Measurements from ENCODE around the gene TTBK2.

DNA sequence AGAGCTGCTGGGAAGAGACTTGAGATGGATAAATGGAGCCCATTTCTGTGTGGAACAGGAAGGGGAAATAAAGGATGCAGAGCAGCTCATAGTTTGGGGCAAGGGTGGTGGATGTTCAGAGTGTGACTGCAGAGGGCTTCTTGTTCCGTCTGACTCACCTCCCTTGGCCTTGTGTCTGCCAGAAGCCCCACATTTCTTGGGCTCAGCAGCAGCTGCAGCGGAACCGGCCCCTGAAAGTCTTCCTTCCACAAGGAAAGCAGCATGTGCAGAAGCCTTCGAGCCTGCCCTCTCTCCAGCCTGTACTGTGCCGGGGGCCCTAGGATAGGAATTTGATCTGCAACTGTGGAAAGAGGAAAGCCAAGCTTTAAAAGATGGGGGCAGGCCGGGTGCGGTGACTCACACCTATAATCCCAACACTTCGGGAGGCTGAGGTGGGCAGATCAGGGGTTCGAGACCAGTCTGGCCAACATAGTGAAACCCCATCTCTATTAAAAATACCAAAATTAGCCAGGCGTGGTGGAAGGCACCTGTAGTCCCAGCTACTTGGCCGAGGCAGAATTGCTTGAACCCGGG lies 195.2 kb downstream of the TTBK2 start:
- TF ChIP-seq POLR2A (IDR thresholded peaks at IDR 0.05), result no peak
- TF ChIP-seq, protein P1, sequence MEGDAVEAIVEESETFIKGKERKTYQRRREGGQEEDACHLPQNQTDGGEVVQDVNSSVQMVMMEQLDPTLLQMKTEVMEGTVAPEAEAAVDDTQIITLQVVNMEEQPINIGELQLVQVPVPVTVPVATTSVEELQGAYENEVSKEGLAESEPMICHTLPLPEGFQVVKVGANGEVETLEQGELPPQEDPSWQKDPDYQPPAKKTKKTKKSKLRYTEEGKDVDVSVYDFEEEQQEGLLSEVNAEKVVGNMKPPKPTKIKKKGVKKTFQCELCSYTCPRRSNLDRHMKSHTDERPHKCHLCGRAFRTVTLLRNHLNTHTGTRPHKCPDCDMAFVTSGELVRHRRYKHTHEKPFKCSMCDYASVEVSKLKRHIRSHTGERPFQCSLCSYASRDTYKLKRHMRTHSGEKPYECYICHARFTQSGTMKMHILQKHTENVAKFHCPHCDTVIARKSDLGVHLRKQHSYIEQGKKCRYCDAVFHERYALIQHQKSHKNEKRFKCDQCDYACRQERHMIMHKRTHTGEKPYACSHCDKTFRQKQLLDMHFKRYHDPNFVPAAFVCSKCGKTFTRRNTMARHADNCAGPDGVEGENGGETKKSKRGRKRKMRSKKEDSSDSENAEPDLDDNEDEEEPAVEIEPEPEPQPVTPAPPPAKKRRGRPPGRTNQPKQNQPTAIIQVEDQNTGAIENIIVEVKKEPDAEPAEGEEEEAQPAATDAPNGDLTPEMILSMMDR (IDR thresholded peaks at IDR 0.05), result no peak

All from transverse colon (tissue), 3 donors.